Glutamatergic neuron (in vitro differentiated cells): ENCODE data around the gene ELSPBP1. TPM values are rescaled to one million over a fixed set of nuclear protein-coding genes. Genes with fewer than 3 reads are reported as not detected.

Experiments used
- DNase-seq: peaks from one replicate; pipeline ENCODE4 v3.0.0; 2022
- H3K27ac Mint-ChIP-seq: one replicate; pipeline ENCODE4 v1.8.0; 2020; ENCODE audit warnings: mild to moderate bottlenecking, mixed read lengths, inconsistent platforms; ENCODE audit not compliant: unreplicated experiment
- H3K27me3 Mint-ChIP-seq: one replicate; pipeline ENCODE4 v1.8.0; 2020; ENCODE audit warnings: mild to moderate bottlenecking, moderate library complexity, mixed read lengths, inconsistent platforms; ENCODE audit not compliant: unreplicated experiment
- H3K36me3 Mint-ChIP-seq: one replicate; pipeline ENCODE4 v1.8.0; 2020; ENCODE audit warnings: mild to moderate bottlenecking, mixed read lengths, inconsistent platforms; ENCODE audit not compliant: unreplicated experiment
- H3K4me1 Mint-ChIP-seq: one replicate; pipeline ENCODE4 v1.8.0; 2020; ENCODE audit warnings: mild to moderate bottlenecking, low read depth, mixed read lengths, inconsistent platforms; ENCODE audit not compliant: unreplicated experiment
- H3K4me3 Mint-ChIP-seq: one replicate; pipeline ENCODE4 v1.8.0; 2020; ENCODE audit warnings: mild to moderate bottlenecking, mixed read lengths, inconsistent platforms; ENCODE audit not compliant: unreplicated experiment
- H3K9me3 Mint-ChIP-seq: one replicate; pipeline ENCODE4 v1.8.0; 2020; ENCODE audit warnings: mild to moderate bottlenecking, moderate library complexity, mixed read lengths, inconsistent platforms; ENCODE audit not compliant: unreplicated experiment
- CTCF ChIP-seq: fragments of 200-600 bp; sonication (generic); IDR thresholded peaks from one replicate; pipeline ENCODE4 v1.5.0; 2021; ENCODE audit not compliant: partially characterized antibody, unreplicated experiment
- total RNA-seq: library from RNA; stranded (reverse); fragmentation: NEBNext Ultra II Directional; extraction: Animal tissue kit (Norgen Biotek cat#: 25700); gene quantifications from one replicate; pipeline ENCODE4 v1.2.1, GENCODE V29; 2021; ENCODE audit not compliant: unreplicated experiment

Gene ELSPBP1
- total RNA-seq, 1 donor from 2014 or later, result not detected

GRCh38 chr19:48025480-48025879 lies 31.0 kb downstream of the ELSPBP1 start:
- H3K27me3 Mint-ChIP-seq, result peaks cover 6% of the 10 kb centered on the region
- no peaks in the 10 kb centered on the region for H3K4me1 Mint-ChIP-seq
- H3K36me3 Mint-ChIP-seq, result peaks cover 7% of the 10 kb centered on the region
- no peak overlapping the region for H3K4me3 Mint-ChIP-seq
- DNase-seq, result no peak
- peaks cover 6% of the 10 kb centered on the region for H3K9me3 Mint-ChIP-seq
- H3K27ac Mint-ChIP-seq, result no peak overlapping the region
- TF ChIP-seq CTCF, result no peak

- DNase-seq, result no peak
- no peaks in the 10 kb centered on the region for H3K4me1 Mint-ChIP-seq
- TF ChIP-seq CTCF, result no peak
- H3K4me3 Mint-ChIP-seq, result no peak overlapping the region
- no peak overlapping the region for H3K27ac Mint-ChIP-seq
- peaks cover 3% of the 10 kb centered on the region for H3K9me3 Mint-ChIP-seq
- H3K36me3 Mint-ChIP-seq, result peaks cover 7% of the 10 kb centered on the region
- H3K27me3 Mint-ChIP-seq, result peaks cover 6% of the 10 kb centered on the region
These were observed 35.0 kb downstream of the ELSPBP1 start for GRCh38 chr19:48029431-48029830.

GRCh38 chr19:48030073-48030472 lies 35.6 kb downstream of the ELSPBP1 start:
- peaks cover 6% of the 10 kb centered on the region for H3K27me3 Mint-ChIP-seq
- H3K9me3 Mint-ChIP-seq, result peaks cover 3% of the 10 kb centered on the region
- TF ChIP-seq CTCF, result no peak
- no peak for DNase-seq
- no peaks in the 10 kb centered on the region for H3K4me1 Mint-ChIP-seq
- no peak overlapping the region for H3K4me3 Mint-ChIP-seq
- peaks cover 7% of the 10 kb centered on the region for H3K36me3 Mint-ChIP-seq
- no peak overlapping the region for H3K27ac Mint-ChIP-seq

- no peaks in the 10 kb centered on the region for H3K9me3 Mint-ChIP-seq
These were observed 39.2 kb downstream of the ELSPBP1 start for GRCh38 chr19:48033604-48034003.

GRCh38 chr19:48036765-48037164 lies 42.3 kb downstream of the ELSPBP1 start:
- Mint-ChIP-seq H3K4me3 (no peak overlapping the region), H3K4me1 (no peaks in the 10 kb centered on the region), H3K36me3 (peaks cover 3% of the 10 kb centered on the region), H3K9me3 (peaks cover 6% of the 10 kb centered on the region), H3K27me3 (peaks cover 8% of the 10 kb centered on the region), H3K27ac (no peak overlapping the region)
- no peak for DNase-seq
- TF ChIP-seq CTCF, result no peak

More at GRCh38 chr19:48033604-48034003, 39.2 kb downstream of the ELSPBP1 start:
- no peak for TF ChIP-seq CTCF
- Mint-ChIP-seq H3K27ac (no peak overlapping the region), H3K4me3 (no peak overlapping the region), H3K36me3 (no peaks in the 10 kb centered on the region), H3K27me3 (peaks cover 2% of the 10 kb centered on the region), H3K4me1 (no peaks in the 10 kb centered on the region)
- no peak for DNase-seq
